Stimulated activated CD8-positive, alpha-beta memory T cell treated with anti-CD3 and anti-CD28 coated beads, Interleukin-4, amount 100 ng/mL, for 1 hour (primary cell): ENCODE results near the gene GALNT13.

Experiments
- DNase-seq, 2 donors: peaks; one replicate each; pipeline ENCODE4 v3.0.0-alpha.2; 2020; ENCODE audit warnings: low read depth in 2 of 2, low spot score in 1 of 2

Gene GALNT13

DNA sequence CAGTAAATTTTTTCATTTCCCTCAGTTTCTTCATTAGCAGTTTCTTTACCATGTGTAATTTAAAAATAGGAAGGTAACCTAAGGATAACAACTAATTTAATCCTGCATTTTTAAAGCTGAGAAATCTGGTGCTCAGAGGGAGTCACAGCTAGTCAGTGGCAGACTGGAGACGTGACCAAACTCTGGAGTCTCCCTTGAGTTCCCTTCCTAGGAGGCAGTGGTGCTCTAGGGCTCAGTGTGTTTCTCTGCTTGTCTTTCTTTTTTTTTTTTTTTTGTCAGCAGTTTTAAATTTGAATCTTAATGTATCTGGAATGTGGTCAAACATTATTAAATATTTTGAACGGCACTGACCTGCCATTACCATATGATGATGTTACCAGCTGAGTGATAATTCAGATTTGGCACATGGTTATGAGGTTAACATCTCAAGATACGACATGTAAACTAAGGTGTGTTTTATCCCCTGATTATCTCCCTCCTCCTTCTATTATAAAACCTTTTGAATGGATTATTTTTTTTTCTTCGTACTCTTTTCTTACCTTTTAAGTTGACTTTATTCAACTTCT, 226.2 kb downstream of the GALNT13 start:
- DNase-seq = no peak

GRCh38 chr2:154120706-154121105, 249.0 kb downstream of the GALNT13 start:
- DNase-seq = no peak

DNA sequence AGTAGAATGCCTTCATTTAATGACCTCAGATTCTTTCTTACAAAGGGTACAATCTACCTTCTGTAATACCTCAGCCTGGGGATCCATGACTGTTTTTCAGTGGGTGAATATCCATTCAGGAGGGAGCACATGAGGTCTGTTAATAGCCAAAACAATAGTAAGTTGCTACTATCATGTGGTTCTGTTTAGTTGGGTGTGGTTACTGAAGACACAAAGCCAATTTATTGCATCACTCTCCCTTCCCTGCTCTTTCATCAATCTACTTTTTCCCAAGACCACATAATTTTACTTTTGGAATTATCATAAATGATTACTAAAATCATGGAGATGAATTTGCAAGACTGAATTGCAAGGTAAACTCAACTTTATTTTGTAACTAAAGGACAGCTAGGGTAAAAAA, 254.2 kb downstream of the GALNT13 start:
- DNase-seq = no peak

- no peak for DNase-seq
Observed at GRCh38 chr2:154130821-154131220, 259.1 kb downstream of the GALNT13 start.

DNA sequence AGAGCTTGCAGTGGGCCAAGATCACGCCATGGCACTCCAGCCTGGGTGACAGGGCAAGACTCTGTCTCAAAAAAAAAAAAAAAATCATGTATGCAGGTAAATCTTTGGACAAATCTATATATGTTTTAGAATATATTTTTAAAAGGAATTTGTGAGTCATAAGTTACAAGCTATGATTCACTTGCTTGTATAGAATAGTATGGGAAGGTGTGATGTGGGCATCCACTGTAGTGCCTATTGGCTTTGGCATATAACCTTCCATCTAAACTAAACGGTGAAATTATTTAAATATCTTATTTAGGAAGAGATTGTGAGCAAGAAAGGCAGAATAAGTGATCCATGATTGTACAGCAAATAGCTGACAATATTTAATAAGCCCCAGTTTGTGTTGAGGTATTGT, 261.1 kb downstream of the GALNT13 start:
- no peak for DNase-seq

DNA sequence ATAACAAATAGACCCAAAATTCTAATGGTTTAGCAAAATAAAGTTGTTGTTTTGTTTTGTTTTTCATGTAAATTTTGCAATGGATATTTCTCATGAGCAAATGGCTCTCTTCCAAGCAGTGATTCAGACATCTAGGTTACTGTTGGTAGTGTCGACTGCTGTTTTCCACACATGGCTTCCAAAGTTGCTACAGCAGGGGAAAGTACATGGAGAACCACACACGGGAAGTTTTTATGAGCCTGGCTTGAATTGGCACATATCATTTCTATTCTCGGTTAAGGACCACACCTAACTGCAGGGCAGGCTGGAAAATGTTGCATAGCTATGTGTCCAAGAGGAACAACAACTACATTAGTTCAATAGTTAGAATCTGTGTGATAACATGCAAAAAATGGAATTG, 262.1 kb downstream of the GALNT13 start:
- no peak for DNase-seq

DNA sequence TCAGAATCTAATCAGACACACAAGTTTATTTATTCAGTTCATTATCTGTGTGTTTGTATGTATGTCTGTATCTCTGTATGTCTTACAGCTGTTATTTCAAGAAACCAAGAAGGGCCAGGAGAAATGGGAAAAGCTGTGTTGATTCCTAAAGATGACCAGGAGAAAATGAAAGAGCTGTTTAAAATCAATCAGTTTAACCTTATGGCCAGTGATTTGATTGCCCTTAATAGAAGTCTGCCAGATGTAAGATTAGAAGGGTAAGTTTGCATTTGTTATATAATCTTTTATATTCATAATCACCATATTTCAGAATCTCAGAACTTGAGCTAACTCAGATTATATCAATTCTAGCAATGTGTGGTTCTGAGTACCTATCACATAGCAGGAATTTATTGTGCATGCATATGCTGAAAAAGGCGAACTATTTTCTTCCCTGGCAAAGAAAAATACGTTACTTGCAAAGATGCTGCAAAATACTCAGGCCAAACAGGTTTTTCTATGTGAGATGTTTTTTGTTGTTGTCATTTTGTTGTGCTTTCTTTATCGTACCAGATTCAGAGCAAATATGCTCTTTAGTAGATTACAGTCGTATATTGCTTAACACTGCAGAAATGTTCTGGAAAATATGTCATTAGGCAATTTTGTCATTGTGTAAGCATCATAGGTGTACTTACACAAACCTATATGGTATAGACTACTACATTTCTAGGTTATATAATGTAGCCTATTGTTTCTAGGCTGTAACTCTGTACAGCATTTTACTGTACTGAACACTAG, 268.7 kb downstream of the GALNT13 start:
- DNase-seq = no peak

DNA sequence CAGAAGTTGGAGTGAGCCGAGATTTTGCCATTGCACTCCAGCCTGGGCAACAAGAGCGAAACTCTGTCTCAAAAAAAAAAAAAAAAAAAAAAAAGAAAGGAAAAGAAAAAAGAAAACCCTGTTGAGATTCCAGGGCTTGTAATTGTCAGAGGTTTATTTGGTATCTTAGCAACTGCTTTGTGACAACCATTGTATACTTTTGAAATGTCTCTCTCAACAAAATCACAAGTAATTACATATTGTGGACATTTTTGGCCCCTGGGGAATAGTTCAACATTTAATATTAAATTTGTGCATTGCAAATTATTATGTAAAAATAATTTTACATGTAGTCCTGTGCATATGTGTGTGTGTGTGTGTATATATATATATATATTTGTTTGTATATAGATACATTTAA, 270.8 kb downstream of the GALNT13 start:
- DNase-seq = no peak

DNA sequence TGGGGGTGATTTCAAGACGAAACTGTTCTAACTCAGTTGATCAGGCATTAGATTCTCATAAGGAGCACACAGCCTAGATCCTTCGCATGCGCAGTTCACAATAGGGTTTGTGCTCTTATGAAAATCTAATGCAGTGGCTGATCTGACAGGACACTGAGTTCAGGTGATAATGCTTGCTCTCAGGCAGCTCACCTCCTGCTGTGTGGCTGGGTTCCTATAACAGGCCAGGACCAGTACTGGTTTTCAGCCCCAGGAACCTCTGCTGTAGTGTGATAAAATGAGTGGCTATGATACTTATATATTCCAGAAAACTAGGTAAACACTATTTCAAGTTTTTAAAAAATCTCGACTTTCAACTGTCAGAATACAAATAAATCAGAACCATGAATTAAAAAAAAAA, 271.4 kb downstream of the GALNT13 start:
- DNase-seq = no peak

GRCh38 chr2:154158101-154158500, 286.4 kb downstream of the GALNT13 start:
- DNase-seq = no peak

- DNase-seq = no peak
Observed at GRCh38 chr2:154161286-154161685, 289.6 kb downstream of the GALNT13 start.

DNA sequence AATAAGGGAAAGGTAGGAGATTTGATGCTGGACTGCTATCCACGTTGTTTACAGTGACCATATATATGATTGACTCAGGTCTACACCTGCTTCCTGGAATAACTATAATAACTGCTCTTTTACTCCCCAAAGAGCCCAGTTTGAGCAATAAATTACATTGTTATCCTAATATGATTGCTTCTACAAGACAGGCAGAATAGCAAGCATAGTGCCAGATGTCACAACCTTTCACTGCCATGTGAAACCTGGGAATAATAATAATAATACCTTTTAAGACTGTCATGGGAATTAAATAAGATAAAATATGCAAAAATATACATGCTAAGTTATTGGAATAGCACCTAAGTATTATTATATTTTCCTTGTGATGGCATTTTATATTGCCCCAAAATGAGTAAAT, 298.7 kb downstream of the GALNT13 start:
- DNase-seq = no peak

DNA sequence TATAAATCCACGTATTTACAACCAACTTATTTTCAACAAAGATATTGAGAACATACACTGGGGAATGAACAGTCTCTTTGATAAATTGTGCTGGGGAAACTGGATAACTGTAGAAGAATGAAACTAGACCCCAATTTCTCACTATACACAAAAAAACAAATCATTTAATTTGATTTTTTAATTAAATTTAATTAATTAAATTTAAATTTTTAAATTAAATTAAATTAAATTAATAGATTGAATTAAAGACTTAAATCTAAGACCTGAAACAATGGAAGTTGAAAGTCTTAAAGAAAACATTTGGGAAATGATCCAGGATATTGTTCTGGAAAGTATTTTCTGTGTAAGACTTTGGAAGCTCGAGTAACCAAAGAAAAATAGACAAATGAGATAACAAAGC, 301.4 kb downstream of the GALNT13 start:
- no peak for DNase-seq

DNA sequence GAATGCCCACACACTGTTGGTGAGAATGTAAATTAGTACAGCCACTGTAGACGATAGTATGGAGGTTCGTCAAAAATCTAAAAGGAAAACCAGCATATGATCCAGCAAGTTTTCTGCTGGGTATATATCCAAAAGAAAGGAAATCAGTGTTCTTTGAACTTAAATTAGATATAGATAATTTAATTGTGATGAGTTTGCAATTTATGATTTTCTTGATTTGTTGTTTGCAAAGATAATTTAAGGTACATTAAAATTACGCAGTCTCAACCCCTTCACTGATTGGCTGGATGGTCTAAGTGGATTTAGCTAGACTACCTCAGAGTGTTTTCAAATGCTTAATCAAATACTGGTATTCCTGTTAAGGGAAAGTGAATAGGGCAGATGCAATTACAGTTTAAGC, 302.2 kb downstream of the GALNT13 start:
- DNase-seq = no peak

DNA sequence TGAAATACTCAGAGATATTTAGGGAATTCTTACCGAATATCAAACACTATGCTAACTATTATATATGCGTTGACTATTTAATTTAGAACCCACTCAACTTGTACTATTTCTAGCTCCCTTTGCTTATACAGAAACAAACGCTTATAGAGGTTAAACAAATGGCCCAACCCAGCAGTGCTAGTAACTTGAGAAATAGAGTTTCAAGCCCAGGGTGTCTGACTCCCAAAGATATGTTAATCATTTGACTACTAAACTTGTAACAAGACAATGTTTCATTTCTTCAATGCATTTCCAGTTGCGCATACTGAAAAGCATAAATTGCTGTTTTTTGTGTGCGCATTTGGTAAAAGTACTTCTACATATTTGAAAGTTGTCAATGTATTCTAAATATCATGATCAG, 310.3 kb downstream of the GALNT13 start:
- DNase-seq = no peak

GRCh38 chr2:154187948-154188347, 316.2 kb downstream of the GALNT13 start:
- no peak for DNase-seq

GRCh38 chr2:154189953-154190352, 318.2 kb downstream of the GALNT13 start:
- no peak for DNase-seq

DNA sequence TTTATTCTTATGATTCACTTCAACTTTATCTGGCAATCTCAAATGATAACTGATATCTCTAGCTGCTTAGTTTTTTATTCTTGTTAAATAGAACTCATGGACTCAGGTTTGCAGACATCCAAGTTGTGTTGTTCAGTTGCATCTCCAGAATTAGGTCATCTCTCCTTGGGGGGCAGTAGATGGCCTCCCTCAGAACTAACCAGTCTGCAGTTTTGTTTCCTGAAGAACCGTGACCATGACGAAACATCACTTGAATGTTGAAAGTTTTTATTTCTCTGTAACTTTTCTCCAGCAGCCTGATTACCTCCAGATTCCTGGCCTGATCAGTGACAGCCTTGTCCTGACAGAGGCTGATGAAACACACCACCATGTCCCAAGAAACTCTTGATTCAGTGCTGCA, 321.5 kb downstream of the GALNT13 start:
- no peak for DNase-seq

GRCh38 chr2:154194909-154195643, 323.4 kb downstream of the GALNT13 start:
- DNase-seq = no peak

DNA sequence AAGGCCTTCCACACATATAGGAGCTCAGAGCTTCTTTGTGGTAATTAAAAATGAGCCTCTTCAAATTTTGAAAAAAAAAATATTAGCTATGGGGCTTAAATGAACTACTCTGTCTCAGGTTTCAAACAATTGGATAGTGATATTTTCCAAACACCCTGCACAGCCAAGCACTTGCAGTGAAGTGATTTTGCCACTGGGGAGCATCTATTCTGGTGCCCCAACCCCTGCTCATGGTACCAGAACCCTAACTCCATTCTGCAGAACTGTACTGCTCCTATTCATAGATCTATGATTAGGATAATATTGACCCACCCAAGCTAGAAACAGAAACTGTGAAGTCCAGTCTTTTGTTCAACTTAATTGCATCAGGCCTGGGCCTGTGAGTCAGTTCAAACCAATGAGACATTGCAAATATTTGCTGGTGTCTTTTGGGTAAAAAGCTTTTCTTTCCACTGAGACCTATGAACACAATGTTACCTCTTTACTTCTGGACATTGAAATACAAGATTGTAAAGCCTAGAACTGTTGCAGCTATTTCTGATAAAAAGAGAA, 324.0 kb downstream of the GALNT13 start:
- no peak for DNase-seq

DNA sequence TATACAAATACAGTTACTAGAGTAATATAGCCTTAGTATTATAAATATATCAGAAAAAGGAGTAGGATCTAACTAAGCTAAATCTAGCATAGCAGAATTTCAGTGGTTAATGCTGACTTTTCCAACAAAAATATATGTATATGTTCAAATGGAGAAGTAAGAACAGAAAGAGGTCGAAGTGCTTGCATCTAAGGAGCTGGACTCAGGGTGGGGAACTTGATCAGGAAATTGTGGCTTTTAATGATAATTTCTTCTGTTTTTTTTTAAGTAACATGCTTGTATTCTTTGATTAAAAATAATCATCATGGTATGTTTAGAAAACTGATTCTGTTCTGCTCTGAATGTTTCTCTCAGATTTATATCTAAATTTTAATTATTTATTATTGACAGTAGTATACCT, 327.1 kb downstream of the GALNT13 start:
- DNase-seq = no peak

DNA sequence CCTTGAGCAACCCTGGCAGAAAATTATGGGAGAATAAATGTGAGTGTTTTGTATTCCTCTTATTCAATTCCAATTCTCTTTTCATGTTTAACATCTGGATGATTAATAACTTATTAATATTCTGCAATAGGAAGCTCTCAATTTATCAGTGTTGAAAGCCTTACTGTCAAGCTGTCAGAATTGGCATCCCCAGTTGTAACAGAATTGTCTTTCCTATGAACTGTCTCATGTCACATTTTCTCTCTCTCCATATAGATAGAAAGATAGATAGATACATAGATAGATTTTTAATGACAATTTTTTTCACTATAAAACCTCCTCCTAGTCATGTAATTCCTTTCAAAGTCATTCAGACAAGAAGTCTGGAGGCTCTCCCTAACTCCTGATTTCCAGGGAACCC, 331.5 kb downstream of the GALNT13 start:
- no peak for DNase-seq
